ENCODE measurements around the gene TAX1BP3.

Gene TAX1BP3

DNA sequence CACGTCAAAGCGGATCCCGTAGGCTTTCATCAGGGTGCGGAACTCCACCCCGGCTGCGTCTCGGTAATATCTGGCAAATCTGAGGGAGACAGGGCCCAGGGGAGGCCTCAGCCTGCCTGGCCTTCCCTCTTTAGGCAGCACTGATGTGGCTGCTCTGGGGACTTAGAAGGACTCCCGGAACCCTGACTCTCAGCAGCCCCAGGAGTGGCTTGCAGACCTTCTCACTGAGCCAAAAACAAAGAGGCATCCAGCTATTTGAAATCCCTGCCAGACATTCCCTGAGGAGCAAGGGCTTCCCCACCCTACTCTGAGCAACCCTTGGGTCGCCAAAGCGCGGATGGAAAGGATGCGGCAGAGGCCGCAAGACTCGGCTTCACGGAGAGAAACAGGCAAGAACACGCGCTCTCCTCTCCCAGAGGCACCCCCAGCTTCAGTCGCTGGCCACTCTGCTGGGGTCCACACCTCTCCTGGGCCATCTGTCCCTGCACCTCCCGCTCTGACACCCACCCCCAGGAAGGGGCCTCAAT lies 19.7 kb upstream of the TAX1BP3 start:
- DNase-seq (ENCODE audit: low spot score): no peak

DNA sequence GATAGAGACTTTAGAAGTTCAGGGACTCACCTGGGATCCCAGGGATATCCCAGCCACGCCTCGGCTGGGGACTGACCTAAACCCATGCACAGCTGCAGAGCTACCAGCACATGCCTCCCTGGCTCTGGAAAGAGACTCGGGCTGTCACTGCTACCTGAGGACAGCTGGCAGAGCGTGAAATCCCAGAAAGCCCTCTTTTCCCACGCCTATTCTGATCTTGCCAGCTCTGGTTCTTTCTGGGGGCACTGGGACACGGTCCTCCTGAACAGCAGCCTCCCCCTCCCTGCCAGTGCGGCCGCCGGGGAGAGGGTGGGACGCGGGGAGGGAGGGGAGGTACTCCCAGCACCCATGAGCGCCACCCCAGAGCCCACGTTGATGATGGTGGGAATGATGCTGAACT lies 16.8 kb upstream of the TAX1BP3 start:
- DNase-seq (ENCODE audit: low spot score): no peak

DNA sequence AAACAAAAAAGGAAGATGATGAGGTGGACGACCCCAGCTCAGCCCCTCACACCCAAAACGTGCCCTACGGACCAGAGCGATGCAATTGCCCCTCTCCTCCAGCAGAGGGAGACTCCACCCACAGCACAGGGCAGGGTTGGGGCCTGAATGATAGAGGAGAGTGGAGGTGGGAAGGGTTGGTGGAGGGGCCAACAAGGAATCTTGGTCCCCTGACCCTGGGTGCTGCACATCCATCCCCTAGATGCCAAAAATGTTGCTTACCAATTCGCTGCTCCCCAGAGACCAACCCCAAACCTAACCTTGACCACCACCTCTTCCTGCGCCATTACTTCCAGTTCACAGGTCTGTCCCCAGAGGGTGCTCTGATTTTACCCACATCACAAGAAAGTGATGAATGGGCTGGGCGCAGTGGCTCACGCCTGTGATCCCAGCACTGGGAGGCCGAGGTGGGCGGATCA lies 14.7 kb upstream of the TAX1BP3 start:
- no peak for DNase-seq (ENCODE audit: low spot score)

DNA sequence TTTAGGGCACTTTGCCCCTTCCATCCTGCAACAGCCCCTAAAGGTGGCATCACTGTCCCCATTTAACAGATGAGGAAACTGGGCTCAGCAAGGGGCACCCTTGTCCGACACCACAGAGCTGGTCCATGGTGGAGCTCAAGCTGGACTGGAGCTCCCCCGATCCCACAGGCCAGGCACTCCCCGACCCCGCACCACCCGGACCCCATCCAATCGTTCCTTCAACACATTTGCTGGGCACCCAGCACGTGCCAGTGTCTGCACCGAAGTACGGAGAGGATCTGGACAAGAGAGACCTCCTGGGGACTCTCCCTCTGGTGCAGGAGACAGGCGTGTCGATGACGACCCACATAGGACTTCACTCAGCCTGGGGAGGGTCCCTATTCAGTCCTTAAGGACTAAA lies 13.7 kb upstream of the TAX1BP3 start:
- no peak for DNase-seq (ENCODE audit: low spot score)

DNA sequence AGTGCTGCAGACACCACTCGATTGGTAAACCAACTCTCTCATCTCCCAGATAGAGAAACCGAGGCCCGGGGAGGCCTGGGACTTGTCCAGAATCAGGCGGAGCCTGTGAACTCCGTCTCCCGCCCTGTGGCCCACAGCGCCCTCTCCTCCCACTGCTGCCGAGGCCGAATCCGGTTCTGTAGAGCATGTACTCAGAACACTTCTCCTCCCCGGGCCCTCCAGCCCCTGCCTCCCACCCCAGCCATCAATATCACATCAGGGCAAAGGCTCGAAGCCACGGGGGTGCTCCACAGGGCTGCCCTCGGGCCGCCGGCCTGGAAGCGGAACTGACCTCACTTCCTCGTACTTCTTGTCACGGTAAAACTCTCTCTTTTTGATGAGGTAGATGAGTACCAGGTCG lies 13.2 kb upstream of the TAX1BP3 start:
- no peak for DNase-seq (ENCODE audit: low spot score)

DNA sequence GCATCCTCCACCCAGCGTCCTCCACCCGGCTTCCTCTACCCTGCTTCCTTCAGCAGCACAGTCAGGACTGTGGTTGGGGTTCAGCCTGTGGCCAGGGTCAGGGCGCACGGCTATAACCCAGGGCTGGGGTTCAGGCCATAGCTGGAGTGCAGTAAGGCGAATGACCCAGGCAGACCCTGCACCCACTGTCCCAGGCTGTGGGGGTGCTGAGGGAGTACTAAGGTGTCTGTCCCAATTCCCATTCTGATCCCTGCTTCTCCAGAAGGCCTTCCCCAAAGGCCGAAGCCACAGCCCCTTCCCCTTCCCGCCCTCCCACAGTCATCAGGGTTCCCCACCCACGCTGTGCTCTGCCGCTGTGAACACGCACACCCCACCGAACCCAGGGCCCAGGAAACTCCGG lies 12.7 kb upstream of the TAX1BP3 start:
- DNase-seq (ENCODE audit: low spot score): no peak

DNA sequence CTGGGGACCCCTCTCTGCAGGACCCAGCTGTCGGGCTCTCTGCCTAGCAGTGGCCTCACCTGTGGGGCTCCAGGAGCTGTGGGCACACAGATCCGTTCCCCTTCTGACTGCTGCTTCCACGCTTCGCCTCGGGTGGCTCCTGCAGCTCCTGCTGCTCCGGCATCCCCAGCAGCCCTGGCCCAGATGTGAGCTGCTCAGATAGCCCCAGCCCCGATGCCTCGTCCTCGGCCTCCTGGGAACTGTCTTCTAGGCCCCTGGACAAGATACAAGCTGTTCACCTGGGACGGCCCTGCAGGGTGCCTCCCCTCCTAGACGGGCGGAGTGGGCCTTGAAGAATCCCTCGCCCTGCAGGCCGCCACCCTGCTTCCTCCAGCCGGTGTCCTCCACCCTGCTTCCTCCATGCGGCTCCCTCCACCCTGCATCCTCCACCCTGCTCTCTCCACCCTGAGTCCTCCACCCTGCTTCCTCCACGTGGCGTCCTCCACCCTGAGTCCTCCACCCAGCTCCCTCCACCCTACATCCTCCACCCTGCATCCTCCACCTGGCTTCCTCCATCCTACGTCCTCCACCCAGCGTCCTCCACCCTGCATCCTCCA lies 11.3 kb upstream of the TAX1BP3 start:
- no peak for DNase-seq (ENCODE audit: low spot score)

DNA sequence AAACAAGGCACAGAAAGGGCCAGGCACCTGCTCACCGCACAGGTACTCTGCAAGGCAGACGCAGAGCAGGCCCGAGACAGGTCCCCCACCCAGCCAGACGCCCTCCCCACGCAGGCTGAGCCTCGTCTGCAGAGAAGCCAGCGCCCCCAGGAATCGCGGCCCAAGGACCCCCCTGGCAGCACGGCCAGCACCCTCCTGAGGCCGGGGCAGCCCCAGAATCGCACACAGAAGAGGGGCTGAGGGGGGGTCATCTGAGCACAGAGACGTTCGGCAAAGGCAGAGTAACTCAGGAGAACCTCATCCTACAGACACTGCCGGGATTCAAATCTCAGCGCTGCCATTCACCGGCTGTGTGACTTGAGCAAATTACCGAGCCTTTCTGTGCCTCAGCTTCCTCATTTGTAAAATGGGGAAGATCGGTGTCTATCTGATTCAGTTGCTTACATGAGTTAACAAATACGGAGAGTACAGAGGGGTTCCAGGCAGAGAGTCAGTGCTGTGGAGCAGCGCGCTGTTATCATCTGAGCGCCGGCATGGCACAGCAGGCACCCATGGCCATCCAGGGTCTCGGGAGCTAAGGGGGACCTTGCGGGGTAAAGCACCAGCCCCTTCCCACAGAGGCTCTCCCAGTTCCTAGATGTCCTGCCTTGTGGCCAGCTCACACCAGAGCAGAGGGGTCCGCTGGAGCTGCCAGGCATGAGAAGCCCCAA lies 10.6 kb upstream of the TAX1BP3 start:
- DNase-seq (ENCODE audit: low spot score): no peak

DNA sequence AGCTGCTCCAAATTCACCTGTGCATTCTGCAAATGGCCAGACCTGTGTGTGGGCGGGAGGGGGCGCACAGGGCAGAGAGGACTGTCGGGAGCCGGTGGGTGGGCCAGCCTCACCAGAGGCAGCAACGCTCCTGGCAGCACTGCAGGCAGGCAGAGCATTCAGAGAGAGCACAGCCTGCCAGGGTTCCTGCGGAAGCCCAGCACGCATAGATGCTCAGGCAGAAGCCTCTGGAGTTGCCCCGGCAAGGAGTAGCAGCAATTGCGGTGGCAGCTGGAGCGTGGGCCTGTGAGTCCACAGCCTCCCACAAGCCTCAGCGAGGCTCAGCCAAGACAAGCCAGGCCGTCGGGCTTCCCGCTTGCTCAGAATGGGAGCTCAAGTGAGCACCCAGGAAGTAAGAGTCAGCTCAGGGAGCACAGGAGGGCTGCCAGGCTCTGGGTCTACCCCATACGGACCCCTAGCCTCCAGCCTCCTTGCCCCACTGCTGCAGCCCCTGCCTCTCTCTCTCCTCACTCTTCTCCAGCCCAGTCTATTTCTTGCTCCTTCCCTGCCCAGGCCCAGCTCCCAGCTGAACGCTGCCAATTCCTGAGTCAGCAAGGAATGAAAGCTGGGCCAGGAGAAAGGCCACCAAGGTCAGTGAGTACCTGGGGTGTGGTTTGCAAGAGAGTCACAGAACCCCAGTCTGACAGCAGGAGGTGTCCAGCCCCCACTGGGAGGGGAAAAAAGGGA lies 9.9 kb upstream of the TAX1BP3 start:
- no peak for DNase-seq (ENCODE audit: low spot score)

DNA sequence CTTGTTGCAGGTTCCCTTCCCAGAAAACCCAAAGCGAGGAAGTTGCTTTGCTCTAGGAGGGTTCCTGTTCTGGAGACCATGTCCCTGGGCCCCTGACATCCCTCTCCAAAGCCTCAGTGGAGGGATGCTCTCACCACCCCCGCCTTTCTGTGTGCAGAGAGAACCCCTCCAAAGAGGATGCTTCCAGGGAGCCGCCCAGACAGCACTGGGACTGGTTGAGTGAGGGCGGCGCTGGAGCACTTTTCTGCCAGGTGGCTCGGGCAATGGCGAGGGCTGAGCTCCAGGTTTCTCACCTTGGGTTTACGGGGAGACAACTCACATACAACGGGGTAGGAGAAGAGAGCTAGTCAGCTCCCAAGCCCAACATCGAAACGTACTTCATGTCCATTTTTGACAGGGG lies 7.5 kb upstream of the TAX1BP3 start:
- DNase-seq (ENCODE audit: low spot score): no peak

DNA sequence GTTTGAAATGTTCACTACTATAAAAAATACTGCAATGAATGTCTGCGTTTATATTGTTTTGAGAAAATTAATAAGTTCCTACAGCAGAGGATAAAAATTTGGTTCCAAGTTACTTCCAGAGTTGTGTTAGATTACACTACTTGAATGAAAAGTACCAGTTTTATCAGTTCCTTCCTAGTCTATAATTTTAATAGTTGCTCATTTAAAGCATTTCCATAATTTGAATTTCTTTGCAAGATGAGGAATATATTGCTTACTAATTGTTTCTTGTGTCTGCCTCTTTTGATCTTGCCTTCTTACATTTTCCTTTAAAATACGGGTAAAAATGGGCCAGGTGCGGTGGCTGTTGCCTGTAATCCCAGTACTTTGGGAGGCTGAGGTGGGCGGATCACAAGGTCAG lies 4.2 kb upstream of the TAX1BP3 start:
- DNase-seq (ENCODE audit: low spot score): no peak

DNA sequence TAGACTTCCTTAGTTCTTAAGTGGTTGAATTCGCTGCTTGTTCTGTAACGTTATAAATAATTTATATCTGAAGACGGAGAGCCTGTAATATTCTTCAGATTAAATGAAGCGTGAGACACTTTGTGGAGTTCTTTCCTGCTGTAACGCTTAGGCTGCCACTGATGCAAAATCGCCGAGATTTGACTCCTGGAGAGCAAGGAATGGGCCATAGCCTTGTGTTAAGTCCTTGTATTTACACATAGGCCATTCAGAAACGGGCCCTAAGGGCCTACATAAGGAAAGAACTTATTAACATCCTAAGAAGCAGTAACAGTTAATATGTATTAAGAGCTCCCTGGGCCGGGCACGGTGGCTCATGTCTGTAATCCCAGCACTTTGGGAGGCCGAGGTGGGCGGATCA lies 1.2 kb upstream of the TAX1BP3 start:
- DNase-seq (ENCODE audit: low spot score): no peak

DNA sequence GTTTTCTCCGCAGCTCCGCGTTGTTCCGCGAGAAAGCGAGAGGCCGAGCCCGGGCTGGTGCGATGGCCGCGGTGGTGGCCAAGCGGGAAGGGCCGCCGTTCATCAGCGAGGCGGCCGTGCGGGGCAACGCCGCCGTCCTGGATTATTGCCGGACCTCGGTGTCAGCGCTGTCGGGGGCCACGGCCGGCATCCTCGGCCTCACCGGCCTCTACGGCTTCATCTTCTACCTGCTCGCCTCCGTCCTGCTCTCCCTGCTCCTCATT lies 638 bp upstream of the TAX1BP3 start:
- no peak for DNase-seq (ENCODE audit: low spot score)

DNA sequence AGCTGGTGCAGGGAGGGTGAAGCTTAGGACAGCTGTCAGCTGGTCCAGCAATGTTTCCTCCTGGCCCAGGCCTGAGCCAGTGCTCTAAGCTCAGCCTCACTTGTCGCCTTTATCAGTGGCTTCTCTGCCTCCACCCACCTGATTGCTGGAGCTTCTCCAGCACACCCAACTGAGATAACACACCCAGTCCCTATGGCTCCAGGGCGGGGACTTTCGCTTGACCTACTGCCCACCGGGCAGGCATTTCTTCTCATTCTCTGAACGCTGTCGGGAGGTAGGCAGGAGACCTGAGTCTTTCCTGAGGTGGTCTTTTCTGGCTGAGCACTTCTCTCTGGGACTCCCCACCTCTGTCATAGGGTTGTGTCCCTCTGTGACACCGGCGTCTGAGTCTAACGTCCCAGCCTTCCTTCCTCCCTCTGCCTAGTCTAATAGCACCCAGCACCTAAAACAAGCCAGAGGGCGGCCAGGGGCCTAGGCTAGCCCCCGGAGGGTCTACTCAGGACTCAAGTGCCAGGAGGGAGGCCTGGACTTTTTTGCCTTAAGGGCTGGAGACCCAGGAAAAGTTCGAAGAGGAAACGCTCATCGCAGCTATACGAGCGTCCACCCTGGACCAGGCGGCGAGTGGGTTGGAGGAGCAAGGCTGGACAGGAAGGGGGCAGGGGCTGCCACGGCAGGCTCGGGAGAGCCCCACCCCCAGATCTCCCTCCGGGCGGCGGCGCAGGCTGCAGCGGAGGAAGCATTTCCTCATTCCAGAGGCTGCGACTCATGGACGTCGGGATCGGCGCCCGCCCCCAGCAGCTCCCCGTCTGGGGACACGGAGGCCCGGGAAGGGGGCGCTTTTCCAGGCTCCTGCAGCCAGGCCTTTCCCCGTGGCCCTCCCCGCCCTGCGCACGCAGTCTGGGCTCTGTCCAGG lies 756 bp downstream of the TAX1BP3 start:
- DNase-seq (ENCODE audit: low spot score): peak; percentile 90

DNA sequence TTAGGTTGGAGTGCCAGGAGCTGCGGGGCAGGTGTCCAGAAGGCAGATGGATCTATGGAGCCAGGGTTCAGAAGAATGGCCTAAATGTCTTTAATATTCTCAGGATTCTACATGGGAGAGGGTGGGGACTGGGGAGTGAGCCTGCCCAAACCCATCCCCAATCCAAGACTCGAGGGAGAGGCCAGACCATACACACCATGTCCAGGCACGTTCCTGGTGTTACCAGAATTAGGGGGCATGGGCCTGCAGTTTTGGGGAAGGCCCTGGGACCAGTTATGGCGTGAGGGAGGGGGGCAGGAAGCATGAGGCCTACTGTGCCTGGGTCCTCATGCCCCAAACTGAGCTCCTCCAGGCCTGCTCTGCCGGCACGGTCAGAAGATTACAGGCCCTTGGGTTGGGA lies 1.9 kb downstream of the TAX1BP3 start:
- DNase-seq (ENCODE audit: low spot score): no peak

DNA sequence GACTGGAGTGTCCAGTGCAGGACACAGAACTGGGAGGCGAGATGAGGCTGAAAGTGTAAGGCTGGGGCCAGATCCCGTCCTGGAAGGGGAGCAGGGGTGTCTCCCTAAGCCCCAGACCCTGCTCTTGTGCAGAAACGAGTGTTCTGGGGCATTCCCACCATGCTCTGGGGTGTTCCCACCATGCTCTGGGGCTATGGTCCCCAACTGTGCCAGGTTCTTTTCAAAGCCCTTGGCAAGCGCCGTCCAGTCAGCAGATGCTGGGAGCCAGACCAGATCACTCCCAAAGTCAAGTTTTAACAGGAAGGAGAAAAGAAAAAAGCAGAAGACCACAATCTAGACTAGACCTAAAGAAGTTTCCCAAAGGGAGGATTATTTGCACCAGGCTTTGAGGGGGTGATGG lies 2.5 kb downstream of the TAX1BP3 start:
- DNase-seq (ENCODE audit: low spot score): no peak

DNA sequence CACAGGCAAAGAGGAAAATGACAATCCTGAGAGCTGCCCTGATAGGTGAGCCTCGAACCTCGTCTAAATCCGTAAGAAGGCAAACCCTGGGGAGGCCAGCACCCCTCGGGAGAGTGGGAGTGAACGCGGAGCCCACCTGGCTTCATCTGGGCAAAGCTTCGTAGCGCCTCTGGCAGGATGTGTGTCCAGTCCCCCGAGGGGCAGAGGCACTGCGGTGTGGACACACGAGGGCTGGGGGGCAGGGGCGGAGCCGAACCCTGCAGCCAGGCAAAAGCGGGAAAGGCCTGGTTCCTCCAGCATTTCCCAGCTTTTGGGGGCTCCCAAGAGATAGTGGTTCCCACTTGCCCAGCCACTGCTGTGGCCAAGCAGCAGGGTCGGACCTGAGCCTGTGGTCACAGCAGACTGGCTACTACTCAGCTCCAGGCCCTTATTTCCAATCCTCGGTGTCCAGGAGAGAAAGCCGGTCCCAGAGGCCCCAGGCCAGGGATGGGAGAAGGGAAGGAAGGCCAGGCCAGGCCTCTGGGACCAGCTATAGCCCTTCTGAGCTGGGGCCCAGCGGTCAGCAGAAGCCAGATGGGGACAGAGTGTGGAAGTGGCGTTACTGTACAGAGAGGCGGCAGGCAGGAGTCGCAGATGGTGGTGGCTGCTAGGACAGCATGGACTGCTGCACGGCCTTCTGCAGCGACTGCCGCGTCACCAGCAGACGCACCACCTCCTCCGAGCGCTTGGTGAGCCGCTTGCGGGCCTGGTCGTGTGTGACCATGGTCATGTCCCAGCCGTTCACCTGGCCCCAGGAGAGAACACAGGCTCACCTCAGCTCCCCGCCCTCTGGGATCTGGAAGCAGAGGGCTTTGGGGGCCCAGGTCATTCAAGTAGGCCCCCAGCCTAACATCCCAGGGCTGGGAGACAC lies 5.0 kb downstream of the TAX1BP3 start:
- DNase-seq (ENCODE audit: low spot score): no peak

DNA sequence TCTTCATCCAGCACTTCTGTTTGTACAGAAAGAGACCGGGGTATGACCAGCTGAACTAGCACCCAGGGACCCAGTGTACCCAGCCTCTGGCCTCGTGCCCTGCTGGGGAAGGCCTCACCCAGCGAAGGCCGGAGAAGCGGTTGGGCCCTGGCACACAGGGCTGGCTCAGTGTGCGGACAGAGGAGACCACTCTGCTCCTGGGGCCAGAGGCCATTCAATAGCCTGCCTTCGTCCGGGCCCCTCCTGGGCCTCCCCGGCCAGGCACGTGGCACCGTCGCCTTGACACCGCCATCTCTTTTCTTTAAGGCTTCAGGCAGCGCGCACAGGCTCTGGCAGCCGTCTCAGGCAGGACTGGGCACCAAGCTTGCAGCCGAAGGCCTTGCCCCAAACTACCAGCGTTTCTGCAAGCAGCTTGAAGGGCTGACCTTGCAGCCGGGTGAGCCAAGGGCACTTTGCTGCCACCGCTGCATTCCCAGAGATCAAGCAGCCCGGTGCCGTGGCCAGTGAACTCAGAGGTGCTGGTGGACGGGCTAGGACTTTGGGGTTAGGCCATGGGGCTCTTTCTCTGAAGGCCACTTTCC lies 8.0 kb downstream of the TAX1BP3 start:
- DNase-seq (ENCODE audit: low spot score): no peak

DNA sequence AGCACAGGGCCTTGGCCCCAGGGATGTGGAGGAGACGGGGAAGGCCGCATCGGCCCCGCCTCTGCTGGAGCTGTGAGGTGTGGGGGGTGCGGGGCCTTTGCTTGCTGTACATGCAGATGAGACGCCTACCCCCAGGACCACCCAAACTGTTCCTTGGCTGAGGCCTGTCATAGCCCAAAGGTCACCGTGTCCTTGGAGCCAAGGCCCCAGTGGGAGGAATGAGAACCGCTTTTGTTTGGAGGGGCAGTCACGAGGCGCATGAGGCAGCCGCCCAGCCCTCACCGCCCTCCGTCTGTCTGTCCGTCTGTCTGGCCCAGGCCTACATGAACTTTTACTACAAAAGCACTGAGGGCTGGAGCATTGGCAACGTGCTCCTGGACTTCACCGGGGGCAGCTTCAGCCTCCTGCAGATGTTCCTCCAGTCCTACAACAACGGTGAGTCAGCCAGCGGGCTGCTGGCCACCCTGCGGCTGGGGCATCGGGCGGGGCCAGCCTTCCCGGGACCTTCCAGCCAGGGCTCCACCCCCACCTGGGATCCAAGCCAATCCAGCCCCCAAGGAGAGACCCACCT lies 8.8 kb downstream of the TAX1BP3 start:
- DNase-seq (ENCODE audit: low spot score): no peak

DNA sequence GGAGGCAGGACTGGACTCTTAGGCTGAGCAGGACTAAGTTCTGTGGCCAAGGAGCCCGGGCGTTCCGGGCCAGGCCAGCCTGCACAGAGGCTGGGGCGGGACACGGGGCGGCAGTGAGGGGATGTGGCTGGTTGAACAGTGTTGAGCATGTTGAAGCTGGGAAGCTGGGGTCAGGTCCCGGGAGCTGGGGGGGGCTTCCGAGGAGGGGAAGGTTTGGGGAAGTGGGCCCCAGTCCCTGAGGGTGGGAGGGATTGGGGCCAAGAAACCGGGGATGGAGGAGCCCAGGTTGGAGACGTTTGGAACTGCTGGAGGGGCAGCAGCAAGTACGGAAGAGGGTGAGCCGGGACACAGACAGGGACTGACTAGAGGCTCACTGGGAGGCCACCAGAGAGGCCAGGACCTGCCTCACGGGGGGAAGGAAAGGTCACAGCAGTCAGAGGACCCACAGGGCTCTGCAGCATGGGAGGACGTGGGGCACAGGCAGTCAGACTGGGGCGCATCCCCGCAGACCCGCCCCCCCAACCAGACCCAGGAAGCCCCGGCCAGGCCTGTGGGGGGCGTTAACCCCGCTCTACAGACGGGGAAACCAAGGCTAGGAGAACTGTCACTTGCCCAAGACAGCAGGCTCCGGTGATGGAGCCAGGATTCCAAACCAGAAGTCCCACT lies 9.5 kb downstream of the TAX1BP3 start:
- DNase-seq (ENCODE audit: low spot score): no peak
